CD1c-positive myeloid dendritic cell (primary cell): ENCODE measurements around the gene EPS8L2.
A peak's percentile ranks its signal among the peaks of the same experiment; 100 is the strongest.
"Not testable (repeated sequence)": the region's sequence is repeated elsewhere in the genome, so short reads cannot be mapped to it uniquely, and the experiment has no call there.

Source experiments
- DNase-seq: peaks from one replicate; pipeline ENCODE4 v3.0.0-alpha.2; 2016; ENCODE audit errors: extremely low spot score

Gene EPS8L2

DNA sequence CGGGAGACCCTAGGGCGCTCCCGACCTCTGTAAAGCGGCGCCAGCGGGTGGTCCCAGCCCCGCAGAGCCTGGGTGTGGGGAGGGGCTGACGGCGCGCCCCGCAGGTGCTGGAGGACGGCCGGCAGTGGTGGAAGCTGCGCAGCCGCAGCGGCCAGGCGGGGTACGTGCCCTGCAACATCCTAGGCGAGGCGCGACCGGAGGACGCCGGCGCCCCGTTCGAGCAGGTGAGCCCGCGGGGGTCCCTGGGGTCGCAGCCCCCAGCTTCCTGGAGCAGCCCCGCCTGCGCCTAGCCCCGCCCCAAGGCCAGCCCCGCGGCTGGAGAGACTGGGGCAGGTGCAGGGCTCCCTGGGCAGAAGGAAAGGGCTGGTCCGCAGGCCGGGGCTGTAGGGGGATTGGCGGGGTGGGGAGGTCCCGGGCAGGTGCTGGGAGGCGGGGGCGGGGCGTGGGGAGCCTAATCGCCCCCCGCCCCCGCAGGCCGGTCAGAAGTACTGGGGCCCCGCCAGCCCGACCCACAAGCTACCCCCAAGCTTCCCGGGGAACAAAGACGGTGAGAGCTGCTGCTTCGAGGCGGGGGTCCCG lies 19.7 kb downstream of the EPS8L2 start:
- DNase-seq = no peak

DNA sequence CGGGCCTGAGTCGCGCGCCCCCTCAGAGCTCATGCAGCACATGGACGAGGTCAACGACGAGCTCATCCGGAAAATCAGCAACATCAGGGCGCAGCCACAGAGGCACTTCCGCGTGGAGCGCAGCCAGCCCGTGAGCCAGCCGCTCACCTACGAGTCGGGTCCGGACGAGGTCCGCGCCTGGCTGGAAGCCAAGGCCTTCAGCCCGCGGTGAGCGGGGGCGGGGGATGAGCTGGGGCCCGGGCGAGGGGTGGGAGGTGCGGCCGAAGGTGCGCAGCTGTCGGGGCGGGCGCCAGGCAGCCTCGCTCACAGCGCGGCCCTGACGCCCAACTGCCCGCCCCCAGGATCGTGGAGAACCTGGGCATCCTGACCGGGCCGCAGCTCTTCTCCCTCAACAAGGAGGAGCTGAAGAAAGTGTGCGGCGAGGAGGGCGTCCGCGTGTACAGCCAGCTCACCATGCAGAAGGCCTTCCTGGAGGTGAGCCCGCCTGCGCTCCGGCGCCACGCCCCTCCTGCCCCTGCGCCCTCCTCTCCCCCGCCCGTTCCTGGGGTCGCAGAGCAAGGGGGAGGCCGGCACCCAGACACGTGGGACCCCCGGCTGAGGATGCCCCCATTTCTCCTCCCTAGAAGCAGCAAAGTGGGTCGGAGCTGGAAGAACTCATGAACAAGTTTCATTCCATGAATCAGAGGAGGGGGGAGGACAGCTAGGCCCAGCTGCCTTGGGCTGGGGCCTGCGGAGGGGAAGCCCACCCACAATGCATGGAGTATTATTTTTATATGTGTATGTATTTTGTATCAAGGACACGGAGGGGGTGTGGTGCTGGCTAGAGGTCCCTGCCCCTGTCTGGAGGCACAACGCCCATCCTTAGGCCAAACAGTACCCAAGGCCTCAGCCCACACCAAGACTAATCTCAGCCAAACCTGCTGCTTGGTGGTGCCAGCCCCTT lies 20.5 kb downstream of the EPS8L2 start:
- DNase-seq = peak; percentile 57

GRCh38 chr11:727281-727701 lies 21.3 kb downstream of the EPS8L2 start:
- no peak for DNase-seq

GRCh38 chr11:727859-728748 lies 22.1 kb downstream of the EPS8L2 start:
- peak; percentile 87 for DNase-seq

- DNase-seq = no peak
These were observed 23.0 kb downstream of the EPS8L2 start for GRCh38 chr11:728901-729491.

DNA sequence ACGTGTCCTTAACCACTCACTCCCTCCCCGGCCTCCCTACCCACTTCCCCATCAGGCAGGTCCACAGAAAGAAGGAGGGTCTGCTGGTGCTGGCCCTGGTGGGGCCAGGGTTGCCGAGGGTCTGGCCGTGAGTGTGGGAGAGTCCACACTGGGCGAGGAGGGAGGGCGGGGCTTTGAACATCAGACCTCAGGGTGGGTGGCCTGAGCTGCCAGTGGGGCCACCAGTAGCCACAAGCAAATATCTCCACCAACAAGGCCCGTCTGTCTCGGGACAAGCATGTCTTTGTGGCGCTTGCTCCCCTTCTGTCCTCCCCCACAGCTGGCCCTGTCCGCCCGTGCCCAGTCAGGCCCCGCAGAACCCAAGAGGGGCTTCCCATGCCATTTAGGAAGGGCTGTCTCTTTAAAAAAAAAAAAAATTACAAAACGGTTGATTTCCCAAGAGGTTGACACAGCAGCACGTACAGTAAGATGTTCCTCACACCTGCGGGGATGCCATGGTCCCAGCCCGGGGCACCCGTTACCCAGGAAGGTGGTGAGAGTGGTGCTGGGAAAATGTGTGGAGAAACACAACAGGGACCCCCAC lies 23.6 kb downstream of the EPS8L2 start:
- DNase-seq = no peak

DNA sequence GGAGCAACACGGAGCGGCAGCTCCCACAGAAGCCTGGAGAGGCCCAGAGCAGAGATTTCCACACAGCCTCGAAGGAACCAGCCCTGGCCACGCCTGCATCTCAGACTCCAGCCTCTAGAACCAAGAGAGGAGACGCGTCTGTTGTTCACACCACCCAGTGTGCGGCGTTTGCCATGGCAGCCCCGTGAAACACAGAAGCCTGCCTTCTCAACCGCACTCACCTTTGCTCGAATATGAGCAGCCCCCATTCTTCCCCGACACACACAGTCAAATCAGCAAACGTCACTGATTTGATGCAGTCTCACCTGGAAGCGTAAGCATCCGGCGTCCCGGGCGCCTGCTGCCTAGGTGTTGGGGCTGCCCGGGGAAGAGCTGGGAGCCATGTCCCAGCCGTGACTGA lies 27.0 kb downstream of the EPS8L2 start:
- no peak for DNase-seq

- not testable (repeated sequence) for DNase-seq
These were observed 28.5 kb downstream of the EPS8L2 start for GRCh38 chr11:734541-734940.

- DNase-seq = no peak
These were observed 31.3 kb downstream of the EPS8L2 start for GRCh38 chr11:737366-737765.

- DNase-seq = not testable (repeated sequence)
These were observed 31.9 kb downstream of the EPS8L2 start for GRCh38 chr11:737899-738298.

- no peak for DNase-seq
These were observed 36.1 kb downstream of the EPS8L2 start for GRCh38 chr11:742156-742546.

DNA sequence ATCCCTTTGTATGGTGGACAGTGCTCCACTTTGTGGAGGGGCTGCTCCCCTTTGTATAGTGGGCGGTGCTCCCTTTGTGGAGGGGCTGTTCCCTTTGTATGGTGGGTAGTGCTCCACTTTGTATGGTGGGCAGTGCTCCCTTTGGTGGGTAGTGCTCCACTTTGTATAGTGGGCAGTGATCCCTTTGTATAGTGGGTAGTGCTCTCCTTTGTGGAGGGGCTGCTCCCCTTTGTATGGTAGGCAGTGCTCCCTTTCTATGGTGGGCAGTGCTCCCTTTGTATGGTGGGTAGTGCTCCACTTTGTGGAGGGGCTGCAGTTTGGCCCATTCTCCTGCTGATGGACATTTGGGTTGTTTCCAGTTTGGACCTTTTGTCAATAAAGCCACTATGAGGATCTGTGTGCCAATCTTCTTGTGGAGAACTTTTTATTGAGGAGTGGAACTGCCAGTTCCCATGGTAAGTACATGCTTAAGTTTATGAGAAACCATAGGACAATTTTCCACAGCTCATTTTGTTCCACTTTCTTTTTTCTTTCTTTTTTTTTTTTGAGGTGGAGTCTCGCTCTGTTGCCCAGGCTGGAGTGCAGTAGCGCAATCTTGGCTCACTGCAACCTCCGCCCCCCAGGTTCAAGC lies 36.7 kb downstream of the EPS8L2 start:
- DNase-seq = no peak

- no peak for DNase-seq
These were observed 39.4 kb downstream of the EPS8L2 start for GRCh38 chr11:745428-745827.

DNA sequence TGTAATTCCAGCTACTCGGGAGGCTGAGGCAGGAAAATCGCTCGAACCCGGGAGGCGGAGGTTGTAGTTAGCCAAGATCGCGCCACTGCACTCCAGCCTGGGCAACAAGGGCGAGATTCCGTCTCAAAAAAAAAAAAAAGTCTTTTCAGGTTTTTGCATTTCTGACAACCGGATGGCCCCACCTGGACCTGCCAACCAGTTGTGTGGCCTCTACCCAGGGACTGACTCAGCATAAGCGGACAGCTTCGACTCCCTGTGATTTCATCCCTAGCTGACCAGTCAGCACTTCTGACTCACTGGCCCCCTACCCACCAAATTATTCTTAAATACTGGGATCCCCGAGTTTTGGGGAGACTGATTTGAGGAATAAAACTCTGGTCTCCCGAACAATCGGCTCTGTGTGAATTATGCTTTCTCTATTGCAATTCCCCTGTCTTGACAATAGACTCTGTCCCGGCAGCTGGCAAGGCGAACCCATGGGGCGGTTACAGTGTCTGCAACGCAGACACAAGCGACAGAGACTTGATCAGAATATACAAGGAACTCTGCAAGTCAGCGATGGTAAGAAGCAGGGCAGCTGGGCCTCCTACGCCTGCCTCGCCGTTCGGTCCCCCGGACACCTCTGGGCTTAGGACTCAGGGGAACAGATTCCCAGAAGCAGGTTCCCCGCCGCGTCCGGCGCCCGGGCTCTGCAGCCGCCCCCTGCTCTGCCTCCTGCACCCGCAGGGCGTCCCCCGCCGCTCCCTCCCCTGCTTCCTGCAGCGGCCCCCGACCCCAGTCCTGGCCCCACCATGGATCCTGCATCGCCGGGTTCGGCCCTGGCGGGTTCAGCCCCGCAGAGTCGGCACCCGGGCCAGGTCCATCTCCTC lies 40.5 kb downstream of the EPS8L2 start:
- DNase-seq = peak; percentile 32

DNA sequence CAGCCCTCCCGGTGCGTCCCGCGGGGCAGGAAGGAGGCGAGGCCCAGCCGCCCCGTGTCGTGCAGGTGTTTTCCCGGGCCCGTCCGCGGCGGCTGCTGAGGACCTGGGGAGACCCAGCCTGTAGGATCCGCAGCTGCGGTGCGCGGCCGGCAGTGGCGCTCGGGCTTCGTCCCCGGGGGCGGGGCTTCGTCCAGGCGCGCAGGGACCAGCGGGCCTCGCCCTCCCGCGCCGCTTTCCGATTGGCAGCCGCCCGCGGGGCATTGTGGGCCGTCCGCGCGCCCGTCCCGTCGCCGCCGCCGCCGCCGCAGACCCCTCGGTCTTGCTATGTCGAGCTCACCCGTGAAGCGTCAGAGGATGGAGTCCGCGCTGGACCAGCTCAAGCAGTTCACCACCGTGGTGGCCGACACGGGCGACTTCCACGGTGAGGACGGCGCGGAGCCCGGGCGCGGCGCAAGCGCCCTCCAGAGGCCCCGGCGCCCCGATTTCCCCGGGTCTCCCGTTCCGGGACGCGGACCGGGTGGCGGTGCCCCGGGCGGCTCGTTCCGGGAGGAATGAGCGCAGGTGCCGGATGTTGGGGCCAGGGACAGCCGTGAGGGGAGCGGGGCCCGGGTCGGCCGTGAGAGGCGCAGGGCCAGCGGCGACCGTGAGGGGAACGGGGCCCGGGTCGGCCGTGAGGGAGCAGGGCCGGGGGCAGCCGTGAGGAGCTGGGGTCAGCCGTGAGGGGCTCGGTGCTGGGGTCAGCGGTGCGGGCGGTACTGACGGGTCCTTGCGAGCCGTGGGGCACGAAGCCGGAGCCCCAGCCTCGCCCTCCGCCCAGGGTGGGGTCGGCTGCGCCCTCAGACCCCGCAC lies 41.4 kb downstream of the EPS8L2 start, which contains the start of gene TALDO1:
TSS of gene TALDO1 (plus strand) at position 307 of the 849 bp plus-strand sequence. CDS start at position 325, 18 bp downstream.
- DNase-seq = peak; percentile 94

- peak; percentile 41 for DNase-seq
These were observed 42.0 kb downstream of the EPS8L2 start for GRCh38 chr11:748007-748359.

- DNase-seq = peak; percentile 57
These were observed 43.7 kb downstream of the EPS8L2 start for GRCh38 chr11:749731-750130.

- no peak for DNase-seq
These were observed 54.2 kb downstream of the EPS8L2 start for GRCh38 chr11:760236-760635.

GRCh38 chr11:761526-762108 lies 55.6 kb downstream of the EPS8L2 start:
- no peak for DNase-seq
